HG02623 (cell line): Measurements from ENCODE around the gene CNDP1.

Source experiments
- ATAC-seq: cut with Tn5 transposase; IDR thresholded peaks from one replicate; pipeline ENCODE4 v1.9.1; 2021; ENCODE audit warnings: moderate library complexity; ENCODE audit not compliant: unreplicated experiment

The CNDP1 gene

DNA sequence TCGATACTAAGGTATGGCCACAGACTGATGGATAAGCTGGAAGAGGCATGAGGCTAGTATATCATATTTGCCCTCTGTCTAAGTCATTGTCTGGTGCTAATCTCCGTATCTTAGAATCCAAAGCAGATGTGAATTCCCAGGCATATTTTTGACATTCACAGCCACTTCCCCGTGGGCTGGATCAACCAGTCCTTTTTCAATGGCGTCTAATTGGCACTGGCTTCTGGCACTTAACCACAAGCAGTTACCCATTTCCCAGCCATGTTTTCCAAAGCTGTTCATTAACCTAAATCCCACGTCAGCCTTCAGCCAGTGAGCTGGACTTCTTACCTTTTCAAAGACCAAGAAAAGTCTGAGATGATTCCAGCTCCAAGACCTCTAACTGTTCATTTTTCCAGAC is 42.7 kb downstream of the CNDP1 start:
- ATAC-seq, result no peak

DNA sequence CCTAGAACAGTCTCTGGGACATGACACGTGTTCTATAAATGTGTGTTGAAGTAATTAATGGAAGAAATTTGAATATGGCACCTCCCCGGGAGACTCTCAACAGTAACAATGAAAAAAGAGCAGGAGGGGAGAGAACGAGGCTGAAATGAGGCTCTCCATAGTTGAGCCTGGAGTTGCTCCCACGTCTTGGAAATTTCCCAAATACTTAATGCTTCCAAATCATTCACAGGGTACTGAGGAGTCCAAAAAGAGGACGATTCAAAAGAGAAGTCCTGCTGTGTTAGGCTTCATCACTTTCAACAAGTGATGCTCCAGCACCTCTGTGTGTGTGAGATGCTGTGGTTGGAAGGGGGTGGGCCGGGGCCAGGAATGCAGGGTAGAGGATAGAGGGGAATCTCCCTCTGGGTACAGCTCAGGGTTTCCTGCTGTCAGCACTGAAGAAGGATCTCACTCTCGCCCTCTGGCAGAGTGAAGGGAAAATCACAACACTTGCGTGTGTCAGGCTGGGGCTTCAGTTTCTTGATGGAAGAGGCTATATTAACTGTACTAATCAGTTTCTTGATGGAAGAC is 45.3 kb downstream of the CNDP1 start:
- no peak for ATAC-seq

DNA sequence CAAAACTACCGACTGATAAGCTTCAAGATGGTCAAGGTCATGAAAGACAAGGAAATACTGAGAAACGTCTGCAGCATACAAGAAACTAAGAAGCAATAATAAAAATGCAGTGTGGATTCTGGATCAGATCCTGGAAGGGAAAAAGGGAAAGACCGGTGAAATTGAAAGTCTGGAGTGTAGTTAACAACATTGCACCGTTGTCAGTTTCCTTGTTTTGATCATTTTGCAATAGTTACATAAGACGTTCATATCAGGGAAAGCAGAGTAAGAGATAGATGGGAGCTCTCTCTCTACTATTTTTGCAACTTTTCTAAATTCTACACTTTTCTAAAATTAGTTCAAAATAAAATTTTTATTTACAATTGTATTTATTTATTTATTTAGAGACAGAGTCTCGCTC is 48.3 kb downstream of the CNDP1 start:
- no peak for ATAC-seq

DNA sequence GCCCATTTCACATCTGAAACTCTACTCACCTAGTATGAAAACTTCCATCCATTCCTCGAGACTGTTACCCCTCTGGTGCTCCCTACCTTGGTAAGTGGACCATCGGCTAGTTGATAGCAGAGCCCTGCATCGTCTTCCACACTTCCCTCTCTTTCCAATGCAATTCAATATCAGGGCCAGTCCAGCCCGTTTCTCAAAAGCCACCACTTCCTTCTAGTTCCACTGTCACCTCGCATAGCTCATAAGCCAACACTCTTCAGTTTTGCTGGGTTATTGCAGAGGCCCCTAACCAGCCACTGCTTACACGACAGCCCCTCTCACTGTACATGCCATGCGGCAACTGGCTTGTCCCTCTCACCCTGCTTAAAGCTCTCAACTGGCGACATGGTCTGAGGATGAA is 53.1 kb downstream of the CNDP1 start:
- ATAC-seq, result no peak

DNA sequence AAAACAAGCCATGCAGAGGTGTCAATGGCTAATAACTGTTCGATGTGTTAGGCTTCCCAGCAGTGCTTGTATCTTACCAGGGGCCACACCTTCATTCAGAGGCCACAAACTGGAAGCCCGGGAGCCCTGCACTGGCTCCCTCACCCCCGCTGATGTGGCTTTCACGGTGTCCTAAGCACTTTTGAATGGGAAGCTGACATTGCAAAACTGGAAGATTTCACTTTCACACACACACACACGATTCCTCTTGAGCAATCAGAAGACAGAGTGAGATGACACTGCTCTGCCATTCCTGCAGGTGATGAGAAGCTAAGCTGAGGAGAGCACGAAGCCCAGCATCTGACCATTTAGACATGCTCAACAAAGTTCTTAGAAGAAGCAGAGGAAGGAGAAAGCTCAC is 54.7 kb downstream of the CNDP1 start:
- no peak for ATAC-seq

DNA sequence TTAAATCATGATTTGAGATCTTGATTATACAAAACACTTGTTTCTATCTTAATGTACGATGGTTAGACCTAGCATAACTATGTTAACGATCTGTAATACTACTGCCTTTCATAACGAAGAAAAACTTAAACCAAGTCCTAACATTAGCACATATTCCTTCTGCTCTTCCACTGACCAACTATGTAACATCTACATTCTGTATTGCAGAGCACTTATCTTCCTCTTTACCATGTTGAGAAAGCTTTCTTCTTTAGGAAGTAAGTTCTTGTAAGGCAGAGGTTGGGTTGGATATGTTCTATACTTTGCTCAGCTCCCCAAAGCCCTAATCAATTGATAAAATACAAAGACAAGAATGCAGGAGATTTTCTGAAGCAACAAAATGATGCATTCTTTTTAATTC is 55.5 kb downstream of the CNDP1 start:
- ATAC-seq, result no peak

DNA sequence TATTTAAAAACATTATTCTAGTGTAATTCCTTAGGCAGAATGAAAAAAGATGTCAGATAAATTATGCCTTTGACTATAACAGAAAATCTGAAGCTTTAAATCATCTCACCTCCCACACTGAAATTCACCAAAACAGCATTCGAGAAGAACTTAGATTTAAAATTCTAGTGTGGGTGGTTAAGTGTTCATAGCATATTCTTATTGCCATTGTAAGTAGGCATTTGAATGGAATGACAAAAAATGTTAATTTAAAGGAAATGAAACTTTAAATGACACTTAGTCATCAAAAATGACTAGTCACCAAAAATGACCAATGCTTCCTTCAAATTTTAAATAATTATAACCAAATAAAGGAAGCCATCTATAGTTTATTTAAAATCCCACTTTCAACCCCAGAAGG is 56.4 kb downstream of the CNDP1 start:
- ATAC-seq, result no peak

DNA sequence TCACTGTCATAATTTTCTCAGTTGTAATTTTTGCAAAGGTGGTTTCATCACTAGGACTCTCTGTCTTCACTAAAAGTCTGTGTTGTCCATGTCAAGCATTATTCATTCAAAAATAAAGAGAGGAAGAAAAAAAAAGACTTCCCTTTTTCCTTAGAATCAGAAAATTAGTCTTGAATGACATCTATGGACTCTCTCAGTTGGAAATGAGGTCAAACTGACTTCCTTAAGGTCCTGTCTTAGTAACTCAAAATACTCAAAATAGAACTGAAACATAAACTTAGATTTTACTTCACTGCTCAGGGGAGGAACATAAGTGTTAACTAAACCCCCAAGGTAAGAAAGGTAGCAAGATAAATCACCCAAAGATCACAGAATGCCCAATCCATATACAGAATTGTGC is 61.1 kb downstream of the CNDP1 start:
- no peak for ATAC-seq

DNA sequence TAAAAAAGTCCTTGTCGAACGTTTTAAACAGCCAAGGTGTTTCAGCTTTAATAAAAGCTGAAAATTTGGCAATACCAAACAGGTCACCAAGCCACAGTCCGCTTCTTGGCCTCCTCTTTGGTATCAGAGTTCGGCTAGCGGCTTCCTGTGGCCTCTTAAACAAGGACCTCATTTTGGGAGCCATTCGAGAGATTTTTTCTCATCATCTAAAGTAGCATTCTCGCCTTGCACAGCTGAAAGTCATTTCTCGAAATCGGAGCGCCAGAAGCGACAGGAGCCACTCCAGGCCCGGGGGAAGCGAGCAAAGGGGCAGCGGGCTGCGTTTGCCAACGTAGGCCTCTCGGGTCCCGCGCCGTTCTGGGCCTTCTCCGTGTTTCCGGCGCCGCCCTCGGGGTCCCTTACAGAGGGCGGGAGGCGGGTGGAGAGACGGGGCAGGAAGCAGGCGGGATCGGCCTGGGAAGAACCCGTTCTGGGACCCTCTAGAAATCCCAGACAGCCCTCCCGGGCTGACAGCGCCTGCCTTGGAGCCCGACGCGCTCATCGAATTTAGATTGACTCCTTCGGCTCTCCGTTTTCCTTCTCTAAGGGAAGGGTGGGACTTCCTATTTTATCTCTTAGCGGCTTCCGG is 62.8 kb downstream of the CNDP1 start:
- peak; percentile 23 for ATAC-seq

DNA sequence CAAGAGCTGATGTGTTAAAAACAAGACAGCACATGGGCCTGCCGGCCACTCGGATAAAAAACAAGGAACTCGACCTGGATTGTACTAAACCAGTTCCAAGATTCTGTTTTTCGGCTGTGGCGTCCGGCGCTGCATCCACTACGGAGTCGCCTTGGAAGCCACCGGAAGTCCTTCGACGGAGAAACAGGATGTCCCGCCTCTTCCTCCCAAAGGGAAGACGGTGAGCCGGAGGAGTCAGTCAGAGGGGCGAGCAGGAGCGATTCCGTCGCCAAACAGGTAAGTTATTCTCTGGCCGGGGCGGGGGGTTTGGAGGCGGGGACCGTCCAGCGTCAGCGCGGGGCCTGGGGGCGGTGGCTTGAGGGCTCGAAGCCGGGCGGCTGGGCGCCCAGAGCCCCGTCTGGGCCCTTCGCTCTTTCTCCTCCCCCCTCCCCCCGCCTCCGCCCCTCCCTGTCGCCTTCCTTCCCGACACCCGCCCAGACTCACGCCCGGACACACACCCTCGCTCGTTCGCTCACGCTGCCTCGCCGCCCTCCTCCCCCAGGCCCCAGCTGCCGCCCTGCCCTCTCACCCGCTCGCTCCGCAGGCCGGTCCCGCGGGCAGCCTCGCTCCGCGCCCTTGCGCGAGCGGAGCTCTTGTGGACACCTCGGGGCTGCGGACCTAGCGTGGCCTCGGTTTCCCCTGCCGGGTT is 63.5 kb downstream of the CNDP1 start, which contains the start of gene ZNF407:
TSS of gene ZNF407 (plus strand) at position 209 of the 688 bp plus-strand sequence. CDS start 33,150 bp downstream, outside the sequence.
- peak; percentile 67 for ATAC-seq

DNA sequence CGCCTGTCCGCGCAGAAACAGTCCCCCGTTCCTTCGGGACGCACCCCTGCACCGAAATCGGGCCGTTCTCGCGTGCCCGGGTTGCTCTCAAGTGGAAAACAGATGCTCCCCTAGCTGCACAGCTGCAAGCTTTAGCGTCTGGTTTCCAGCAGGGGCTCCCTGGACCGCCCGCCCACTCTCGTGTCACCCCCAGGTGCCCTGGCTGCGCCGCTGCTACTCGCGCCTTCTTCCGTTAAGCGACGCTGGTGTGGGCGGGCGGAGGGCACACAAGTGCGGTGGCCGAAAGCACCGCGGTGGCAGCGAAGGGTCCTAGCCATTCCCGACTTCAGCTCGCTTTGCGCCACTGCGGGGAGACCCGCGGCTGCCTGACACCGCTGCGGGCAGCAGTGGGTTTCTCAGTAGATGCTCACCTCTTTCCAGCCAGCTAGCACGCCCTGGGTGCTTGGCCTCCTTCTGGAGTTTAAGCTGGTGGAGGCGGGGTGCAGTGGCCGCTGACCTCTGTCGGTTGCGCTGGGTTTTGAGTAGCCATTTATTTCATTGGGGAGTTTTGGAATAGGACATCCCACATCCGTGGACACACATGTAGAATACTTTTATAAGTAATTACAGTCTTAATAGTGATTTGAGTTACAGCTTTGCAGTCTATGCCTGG is 64.2 kb downstream of the CNDP1 start:
- peak; percentile 54 for ATAC-seq

DNA sequence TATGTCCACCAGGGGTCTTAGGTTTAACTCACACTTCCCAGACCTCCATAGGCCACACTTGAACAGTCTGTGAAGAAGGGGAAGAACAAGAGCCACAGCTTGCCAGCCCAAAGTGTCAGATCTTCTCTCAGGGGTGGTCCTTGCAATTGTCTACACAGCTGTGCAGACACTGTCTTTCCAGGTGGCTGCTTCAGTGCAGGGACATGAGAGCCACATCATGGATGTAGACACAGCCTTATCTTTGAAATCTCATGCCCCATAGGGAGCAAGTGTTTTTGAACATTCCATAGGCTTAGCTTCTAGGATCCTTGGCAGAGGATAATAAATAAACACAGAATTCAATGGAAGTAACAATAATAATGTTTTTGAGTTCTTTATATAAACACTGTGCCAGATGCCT is 70.1 kb downstream of the CNDP1 start:
- ATAC-seq, result no peak

DNA sequence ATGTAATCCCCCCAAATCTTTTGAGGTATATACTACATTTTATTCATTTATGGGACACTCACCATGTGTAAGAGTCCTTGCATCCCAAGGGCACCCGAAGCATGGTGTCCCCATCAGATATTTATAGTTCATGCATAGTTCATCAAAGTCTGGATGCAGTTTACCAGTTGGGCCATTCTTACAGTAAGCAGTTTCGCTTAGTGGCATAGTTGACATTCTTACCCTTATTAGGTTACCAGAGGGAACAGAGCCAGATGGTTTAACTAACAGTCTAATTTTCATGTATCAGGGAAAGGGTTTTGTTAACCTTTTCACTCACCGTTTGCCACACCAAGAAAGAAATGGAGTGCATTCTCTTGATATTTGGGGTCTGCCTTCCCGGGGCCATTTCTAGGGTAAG is 70.5 kb downstream of the CNDP1 start:
- no peak for ATAC-seq

DNA sequence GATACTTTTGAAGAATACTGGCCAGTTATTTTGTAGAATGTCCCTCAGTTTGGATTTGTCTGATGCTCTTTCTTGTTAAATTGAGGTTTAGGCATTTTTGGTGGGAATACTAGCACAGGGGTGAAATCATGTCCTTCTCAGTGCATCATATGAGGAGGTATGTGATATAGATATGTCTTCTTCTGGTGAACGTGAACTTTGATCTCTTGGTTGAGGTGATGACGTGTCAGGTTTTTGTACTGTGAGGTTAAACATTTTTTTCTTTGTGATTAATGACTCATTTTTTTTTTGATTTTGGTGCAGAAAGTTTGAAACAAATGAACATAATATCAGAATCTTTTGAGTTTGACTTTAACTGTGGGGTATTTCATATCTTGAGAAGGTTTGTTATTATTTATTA is 74.4 kb downstream of the CNDP1 start:
- no peak for ATAC-seq

DNA sequence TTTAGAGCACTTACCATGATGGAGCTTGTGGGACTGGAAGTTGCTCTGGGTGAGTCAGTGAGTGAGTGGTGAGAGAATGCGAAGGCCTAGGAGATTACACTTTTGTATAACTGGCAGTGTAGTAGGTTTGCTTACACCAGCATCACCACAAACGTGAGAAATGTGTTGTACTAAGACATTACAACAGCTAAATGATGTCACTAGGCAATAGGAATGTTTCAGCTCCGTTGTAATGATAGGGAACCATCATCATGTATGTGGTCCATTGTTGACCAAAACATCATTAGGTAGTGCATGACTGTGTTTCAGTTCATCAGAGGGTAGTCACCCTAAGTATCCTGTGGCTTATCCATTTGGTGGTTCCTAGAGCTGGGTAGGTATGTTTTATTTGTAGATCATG is 75.2 kb downstream of the CNDP1 start:
- no peak for ATAC-seq

DNA sequence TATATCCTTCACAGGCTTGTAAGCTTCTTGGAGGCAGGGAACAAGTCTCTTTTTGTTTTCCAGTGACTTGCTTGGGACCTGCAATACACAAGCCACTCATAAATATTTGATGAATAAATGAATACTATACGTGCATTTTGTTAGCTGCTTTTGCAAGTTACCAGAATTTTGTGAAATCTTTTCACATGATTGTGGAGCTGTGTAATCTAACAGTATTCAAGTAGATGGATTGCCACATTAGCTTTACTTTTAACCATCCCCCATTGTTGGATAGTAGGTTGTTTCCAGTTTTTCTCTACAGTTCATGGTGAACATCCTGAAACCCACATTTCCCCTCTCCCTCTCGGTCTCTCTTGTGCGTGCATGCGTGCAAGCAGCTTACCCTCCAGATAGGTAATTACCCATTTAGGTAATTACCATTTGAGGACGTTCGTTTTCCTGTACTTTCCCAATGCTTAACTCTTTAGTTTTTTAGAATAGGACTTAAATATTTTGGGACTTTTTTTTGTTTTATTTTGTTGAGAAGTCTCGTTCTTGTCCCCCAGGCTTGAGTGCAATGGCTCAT is 75.8 kb downstream of the CNDP1 start:
- no peak for ATAC-seq

DNA sequence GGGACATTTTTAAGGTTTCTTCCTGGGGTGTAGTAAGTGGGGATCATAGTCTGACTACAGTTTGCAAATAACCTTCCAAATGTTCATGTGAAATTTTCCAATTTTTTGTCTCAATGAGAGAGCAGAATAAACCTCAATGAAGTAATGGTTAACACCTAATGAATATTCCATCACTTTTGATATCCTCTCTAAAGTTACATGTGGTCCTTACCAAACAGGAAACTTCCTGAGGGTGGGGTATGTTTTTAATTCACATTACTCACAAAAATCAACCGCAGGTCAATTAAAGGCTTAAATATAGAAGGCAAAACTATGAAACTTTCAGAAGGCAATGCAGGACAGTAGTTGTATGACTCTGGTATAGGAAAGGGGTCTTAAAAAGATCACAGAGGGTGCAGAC is 76.6 kb downstream of the CNDP1 start:
- ATAC-seq, result no peak

DNA sequence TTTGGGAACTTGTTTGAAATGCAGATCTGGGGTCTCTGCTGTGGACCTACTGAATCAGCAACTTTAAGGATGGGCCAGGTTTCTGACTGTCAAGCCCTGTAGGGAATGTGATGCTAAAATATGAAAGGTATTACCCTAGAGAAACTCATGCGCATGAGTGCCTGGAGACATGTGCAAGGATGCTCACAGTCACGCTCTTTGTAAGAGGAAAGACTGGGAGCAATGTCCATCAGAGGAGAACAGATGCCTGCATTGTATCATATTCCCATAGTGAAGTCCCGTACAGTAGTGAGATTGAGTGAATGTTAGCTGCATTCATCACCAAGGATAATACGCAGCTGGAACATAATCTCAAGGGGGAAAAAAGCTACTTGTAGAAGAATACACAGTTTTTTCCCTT is 77.5 kb downstream of the CNDP1 start:
- ATAC-seq, result no peak

DNA sequence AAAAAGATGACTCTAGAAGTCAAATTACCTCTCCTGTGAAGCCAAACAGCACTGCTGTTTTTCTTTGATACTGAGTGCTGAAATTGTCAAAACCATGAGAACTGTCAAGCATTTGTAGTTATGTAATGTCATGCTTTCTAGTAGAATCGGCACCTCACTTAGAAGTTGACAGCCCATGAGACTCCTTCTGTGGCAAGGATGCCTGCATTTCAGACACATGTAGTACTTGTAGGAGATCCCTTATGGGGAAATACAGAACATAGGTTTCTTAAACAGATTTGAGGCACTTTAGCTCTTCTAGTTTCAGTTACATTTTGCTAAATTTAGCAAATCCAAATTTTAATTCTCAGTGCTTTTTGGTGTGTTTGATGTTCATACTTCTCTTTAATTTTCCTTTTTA is 79.1 kb downstream of the CNDP1 start:
- peak; percentile 50 for ATAC-seq

DNA sequence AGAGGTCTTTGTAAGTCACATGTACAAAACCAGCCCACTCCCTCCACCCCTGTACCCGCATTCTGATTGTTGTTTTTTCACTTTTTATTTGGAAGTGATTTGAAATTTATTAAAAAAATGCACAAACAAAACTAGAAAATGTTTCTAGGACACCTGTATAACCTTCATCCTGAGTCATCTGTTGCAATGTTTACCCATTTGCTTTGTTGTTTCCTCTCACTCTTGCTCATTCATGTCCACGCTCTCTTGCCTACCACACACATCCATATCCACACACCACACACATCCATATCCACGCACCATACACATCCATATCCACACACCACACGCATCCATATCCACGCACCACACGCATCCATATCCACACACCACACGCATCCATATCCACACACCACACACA is 82.2 kb downstream of the CNDP1 start:
- ATAC-seq, result no peak

DNA sequence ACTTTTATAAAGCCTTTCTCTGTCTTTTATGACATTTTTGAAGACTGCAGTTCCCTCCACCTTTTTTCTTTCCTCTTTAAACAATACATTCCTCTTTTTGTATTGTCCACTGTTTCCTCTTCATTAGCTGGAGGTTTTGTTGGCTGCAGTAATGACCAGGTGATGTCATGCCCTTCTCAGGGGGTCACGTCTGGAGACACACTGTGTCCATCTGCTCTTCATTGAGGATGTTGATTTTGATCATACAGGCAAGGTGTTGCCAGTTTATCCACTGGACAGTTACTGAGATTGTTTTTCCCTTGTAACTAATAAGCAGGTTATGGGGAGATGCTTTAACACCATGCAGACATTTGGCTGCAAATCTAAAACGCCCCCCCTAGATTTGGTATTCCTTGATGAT is 83.2 kb downstream of the CNDP1 start:
- no peak for ATAC-seq

DNA sequence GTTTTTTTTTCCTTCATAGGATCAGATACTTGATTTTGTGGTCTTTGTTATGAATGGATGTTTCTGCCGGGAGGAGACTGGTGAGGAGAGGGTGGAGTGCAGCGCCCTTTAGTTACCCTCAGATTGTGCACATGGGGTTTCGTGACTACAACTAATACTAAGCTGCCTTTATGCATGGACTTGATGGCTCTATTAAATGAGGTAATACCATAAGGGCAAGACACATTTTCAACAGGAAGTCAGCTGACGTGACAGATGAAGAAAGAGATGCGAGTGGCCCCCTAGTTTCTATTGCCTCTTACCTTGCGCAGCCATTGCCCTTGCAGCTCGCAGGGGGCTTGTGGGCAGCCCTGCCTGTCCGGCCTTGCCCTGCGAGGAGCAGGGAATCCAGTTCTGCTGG is 87.8 kb downstream of the CNDP1 start:
- ATAC-seq, result no peak
